Hematopoietic multipotent progenitor cell treated with erythropoietin and hydrocortisone succinate and interleukin-3 and kit ligand, for 8 days (in vitro differentiated cells): ENCODE measurements around the gene JUP.

Experiments
- DNase-seq: peaks from one replicate; pipeline ENCODE4 v3.0.0-alpha.2; 2015

Gene JUP

DNA sequence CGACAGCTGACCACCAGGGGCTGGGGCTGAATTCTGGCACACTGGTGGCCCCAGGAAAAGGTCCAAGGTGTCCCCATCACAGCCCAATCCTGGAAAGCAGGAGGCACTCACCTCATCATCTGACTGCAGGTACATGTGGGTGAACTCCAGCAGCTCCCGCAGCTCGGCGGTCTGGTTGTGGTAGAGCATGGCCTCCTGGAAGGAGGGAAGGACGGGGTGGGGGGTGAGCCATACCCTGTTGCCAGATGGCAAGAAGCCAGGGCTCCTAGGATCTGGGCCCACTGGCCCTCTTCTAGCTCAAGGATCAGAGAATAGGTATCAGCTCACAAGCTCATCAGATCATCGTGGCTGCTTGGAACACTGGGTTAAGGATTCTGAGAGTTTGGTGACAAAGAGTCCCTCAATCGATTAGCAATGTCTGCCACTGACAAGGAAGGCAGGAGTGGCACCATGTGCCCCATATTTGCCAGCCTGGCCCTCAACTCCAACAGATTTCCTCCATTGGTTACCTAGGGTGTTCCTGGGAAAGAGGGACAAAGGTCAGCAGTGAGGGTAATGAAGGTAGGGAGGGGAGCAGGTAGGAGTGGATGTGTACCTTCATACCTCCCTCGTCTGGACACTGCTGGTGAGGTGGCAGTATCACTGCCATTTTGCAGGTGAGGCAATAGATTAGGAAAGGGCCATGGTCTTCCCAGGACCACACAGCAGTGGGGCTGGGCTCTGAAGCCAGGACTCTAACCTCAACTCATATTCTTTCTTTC, 20.4 kb upstream of the JUP start:
- DNase-seq: no peak

- DNase-seq: no peak
These were observed 16.8 kb upstream of the JUP start for GRCh38 chr17:41803049-41804020.

DNA sequence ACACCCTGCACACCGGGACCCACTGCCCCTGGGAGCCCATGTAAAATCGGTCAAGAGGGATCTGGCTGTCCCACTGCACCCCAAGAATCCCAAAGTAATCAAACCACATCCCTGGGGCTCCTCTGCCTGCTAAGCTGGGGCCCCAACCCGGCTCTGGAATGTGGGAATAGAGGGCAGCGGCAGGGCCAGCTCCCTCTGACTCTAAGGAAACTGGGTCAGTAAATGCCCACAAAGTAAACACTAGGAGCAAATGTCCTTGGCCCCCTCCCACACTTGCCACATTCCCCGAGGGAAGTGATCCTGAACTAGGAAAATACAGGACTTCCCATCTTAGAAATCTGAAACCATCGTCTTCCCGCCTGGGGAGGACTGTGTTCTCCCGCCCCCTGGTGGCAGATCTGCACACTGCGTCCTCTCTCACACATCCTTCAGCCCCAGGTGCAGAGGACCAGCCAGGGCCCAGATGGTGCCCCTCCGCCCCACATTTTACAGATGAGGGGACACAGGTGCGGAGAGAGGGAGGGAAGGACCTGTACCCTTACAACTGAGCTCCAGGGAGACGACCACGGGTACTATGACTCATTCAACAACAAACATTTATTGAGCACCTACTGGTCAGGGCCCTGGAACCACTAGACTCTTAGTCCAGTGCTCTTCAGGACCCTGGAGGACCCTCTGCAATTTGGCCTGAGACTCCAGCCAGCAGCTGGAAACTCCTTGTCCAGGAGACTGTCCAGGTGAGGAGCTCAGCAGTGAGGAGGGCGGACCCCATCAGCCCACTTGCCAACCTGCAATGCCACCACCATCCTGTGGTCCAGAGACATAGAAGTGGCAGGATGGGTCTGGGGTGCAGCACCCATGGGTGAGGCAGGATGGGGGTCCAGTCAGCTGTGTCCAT, 15.1 kb upstream of the JUP start:
- peak; percentile 56 for DNase-seq

- no peak for DNase-seq
These were observed 14.3 kb upstream of the JUP start for GRCh38 chr17:41800601-41801373.

GRCh38 chr17:41799366-41799765, 12.9 kb upstream of the JUP start:
- DNase-seq: no peak

GRCh38 chr17:41797377-41797776, 10.9 kb upstream of the JUP start:
- no peak for DNase-seq

- no peak for DNase-seq
These were observed 9.8 kb upstream of the JUP start for GRCh38 chr17:41796121-41796895.

GRCh38 chr17:41794540-41794975, 8.0 kb upstream of the JUP start:
- no peak for DNase-seq

- DNase-seq: no peak
These were observed 7.5 kb upstream of the JUP start for GRCh38 chr17:41793784-41794539.

GRCh38 chr17:41792845-41793783, 6.6 kb upstream of the JUP start:
- DNase-seq: no peak

- no peak for DNase-seq
These were observed 509 bp upstream of the JUP start for GRCh38 chr17:41787021-41787418.

DNA sequence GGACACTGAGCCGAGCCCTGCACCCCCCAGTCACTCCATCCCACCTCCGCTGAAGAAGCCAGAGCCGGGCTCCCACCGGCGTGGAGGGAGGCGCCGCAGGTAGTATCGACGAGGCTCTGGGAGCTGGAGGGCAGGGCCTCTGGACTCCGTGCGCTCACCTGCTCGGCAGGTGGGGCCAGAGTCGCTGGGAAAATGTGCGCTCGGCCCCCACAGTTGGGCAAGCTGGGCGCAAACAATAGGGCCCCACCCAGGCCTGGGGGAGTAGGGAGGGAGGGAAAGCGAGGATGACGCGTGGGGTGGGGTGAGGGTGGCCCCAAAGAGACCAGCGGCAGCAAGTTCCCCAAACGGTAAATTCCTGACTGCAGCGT, 668 bp downstream of the JUP start:
- DNase-seq: peak; percentile 42

GRCh38 chr17:41785091-41785858, 1.2 kb downstream of the JUP start:
- peak; percentile 27 for DNase-seq

DNA sequence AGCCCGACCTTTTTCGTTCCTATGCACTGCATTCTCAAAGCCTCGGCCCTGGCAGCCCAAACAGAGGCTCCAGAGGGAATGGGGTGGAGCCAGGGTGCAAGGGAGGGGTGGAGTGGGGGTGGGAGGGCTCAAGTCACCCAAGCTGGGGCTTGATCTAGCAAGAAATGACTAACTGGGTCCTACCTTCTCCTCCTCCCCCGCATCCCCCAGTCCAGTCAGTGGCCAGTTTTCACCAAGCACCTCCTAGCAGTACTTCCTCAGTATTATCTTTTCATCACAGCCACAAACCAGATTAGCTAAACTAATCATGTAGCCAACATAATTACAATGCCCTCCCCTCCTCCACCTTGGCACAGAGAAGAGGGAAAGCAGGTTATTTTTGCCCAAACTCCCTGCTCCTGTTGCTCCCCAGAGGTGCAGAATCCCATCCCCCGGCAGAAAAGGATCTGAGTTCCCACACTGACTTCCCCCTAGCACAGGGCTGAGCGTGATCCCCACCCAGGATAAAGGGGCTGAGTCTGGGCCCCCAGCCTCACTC, 2.2 kb downstream of the JUP start:
- peak; percentile 68 for DNase-seq

DNA sequence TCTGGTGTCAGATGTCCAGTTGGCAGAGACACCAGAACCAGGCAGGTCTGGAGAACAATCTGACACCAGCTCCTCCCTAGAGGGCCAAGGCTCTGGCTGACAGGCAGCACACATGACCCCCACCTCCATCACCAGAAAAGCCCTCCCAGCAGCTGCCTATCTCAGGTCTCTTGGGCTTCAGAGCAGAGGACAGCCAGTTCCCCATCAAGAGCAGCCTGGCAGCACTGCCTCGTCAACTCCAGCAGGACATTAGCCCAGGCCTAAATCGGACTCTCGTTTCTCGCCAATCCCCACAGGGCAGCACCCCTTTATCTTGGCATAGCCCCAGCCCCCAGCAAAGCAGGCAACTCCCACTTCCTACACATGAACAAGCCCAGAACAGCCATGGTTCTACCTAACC, 4.4 kb downstream of the JUP start:
- no peak for DNase-seq

GRCh38 chr17:41781404-41782110, 5.0 kb downstream of the JUP start:
- no peak for DNase-seq

GRCh38 chr17:41779954-41780353, 6.6 kb downstream of the JUP start:
- no peak for DNase-seq
